Gastroesophageal sphincter (tissue), 4 donors: Measurements from ENCODE around the gene ITIH3. TPM values are rescaled to one million over a fixed set of nuclear protein-coding genes. Genes with fewer than 3 reads are reported as not detected.

Experiments
- ATAC-seq: fragments of 150-250 bp; one replicate; pipeline ENCODE4 v1.9.1; 2016; ENCODE audit warnings: mild to moderate bottlenecking, moderate library complexity
- H3K27ac ChIP-seq, 4 donors: fragments of 200-600 bp; sonication (generic) in 3 of 4; 1 replicate in 3 of 4; 2 replicates in 1 of 4; pipeline ENCODE4 v1.5.1; 2016 to 2019
- H3K27me3 ChIP-seq: fragments of 200-600 bp; sonication (generic); one replicate; pipeline ENCODE4 v1.5.1; 2019
- H3K36me3 ChIP-seq, 2 donors: fragments of 200-600 bp; sonication (generic); one replicate each; pipeline ENCODE4 v1.5.1; 2019; ENCODE audit warnings: control low read depth in 1 of 2
- H3K4me1 ChIP-seq, 3 donors: fragments of 200-600 bp; sonication (generic); 1 replicate in 2 of 3; 2 replicates in 1 of 3; pipeline ENCODE4 v1.5.1; 2016 to 2019; ENCODE audit warnings: control low read depth in 2 of 3
- H3K4me3 ChIP-seq, 2 donors: fragments of 200-600 bp; sonication (generic); one replicate each; pipeline ENCODE4 v1.5.1; 2019; ENCODE audit warnings: mild to moderate bottlenecking in 1 of 2, moderate library complexity in 1 of 2
- H3K9me3 ChIP-seq, 3 donors: fragments of 200-600 bp; sonication (generic); one replicate each; pipeline ENCODE4 v1.5.1; 2017 to 2019; ENCODE audit warnings: control low read depth in 2 of 3
- EP300 ChIP-seq: sonication (generic); formaldehyde crosslinking; IDR thresholded peaks from one replicate; pipeline ENCODE4 v1.6.1; 2017; ENCODE audit warnings: antibody characterized with exemption, mild to moderate bottlenecking
- POLR2A ChIP-seq, 2 donors: fragments of 450-650 bp; IDR thresholded peaks; one replicate each; pipeline ENCODE4 v1.6.1; 2017; ENCODE audit warnings: antibody characterized with exemption in 2 of 2, mild to moderate bottlenecking in 2 of 2, moderate library complexity in 1 of 2
- POLR2AphosphoS5 ChIP-seq: sonication (generic); formaldehyde crosslinking; IDR thresholded peaks from one replicate; pipeline ENCODE4 v1.6.1; 2017; ENCODE audit warnings: antibody characterized with exemption
- WGBS, 2 donors: methylation state at CpG; one replicate each; pipeline ENCODE4 v1.1.5; 2018; ENCODE audit warnings: low coverage in 1 of 2; 5-methylcytosine and 5-hydroxymethylcytosine counted together
- total RNA-seq, 4 donors: library from RNA; depleted of rRNA; stranded (reverse); fragments of >200 nt; gene quantifications; one replicate each; pipeline ENCODE4 v1.1.0, GENCODE V29; 2016
- TF ChIP-seq, protein P1 (sequence below), 4 experiments: fragments of 200-600 bp in 2 of 4; fragments of 450-650 bp in 2 of 4; sonication (generic) in 1 of 4; IDR thresholded peaks; one replicate each; pipeline ENCODE4 v1.5.1; 2017 to 2019; ENCODE audit warnings: antibody characterized with exemption in 4 of 4, mild to moderate bottlenecking in 2 of 4, moderate library complexity in 2 of 4

ITIH3 gene
- total RNA-seq, 4 donors from 2014 or later = 0.27 to 9.7 (median 0.89) TPM; not detected in 1

DNA sequence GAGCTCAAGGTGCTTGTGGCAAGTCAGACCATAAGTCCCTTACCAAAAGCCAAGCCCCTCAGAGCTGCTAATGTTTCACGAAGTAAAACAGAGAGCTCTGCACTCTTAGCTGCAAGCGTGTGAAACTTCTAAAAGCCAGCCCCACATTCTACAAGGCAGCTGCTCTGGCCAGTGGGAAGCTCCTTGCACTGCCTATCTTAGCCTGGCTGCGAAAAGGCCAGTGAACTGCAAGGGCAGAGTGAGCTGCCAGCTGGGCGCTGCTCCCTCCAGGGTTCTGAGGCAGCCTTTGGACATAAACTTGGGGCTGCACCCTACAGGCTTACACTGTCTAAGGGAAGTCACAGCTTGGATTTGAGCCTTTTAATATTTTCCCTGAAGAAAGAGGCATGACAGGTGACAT is 42.4 kb downstream of the ITIH3 start:
- Histone ChIP-seq H3K4me1 (peaks cover 0 to 47% (median 13%) of the 10 kb centered on the region in 3 donors), H3K9me3 (no peaks in the 10 kb centered on the region), H3K36me3 (peaks cover 0 to 75% of the 10 kb centered on the region in 2 donors), H3K27me3 (no peaks in the 10 kb centered on the region), H3K27ac (no peak overlapping the region), H3K4me3 (no peak overlapping the region)
- TF ChIP-seq, protein P1, sequence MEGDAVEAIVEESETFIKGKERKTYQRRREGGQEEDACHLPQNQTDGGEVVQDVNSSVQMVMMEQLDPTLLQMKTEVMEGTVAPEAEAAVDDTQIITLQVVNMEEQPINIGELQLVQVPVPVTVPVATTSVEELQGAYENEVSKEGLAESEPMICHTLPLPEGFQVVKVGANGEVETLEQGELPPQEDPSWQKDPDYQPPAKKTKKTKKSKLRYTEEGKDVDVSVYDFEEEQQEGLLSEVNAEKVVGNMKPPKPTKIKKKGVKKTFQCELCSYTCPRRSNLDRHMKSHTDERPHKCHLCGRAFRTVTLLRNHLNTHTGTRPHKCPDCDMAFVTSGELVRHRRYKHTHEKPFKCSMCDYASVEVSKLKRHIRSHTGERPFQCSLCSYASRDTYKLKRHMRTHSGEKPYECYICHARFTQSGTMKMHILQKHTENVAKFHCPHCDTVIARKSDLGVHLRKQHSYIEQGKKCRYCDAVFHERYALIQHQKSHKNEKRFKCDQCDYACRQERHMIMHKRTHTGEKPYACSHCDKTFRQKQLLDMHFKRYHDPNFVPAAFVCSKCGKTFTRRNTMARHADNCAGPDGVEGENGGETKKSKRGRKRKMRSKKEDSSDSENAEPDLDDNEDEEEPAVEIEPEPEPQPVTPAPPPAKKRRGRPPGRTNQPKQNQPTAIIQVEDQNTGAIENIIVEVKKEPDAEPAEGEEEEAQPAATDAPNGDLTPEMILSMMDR (IDR thresholded peaks at IDR 0.05) = no peak
- TF ChIP-seq POLR2A (IDR thresholded peaks at IDR 0.05) (no peak), POLR2AphosphoS5 (no peak)
- 83 to 90% methylated on average over 2 to 4 of the region's 4 CpGs for whole genome bisulfite sequencing, 2 donors
- no peak for ATAC-seq

DNA sequence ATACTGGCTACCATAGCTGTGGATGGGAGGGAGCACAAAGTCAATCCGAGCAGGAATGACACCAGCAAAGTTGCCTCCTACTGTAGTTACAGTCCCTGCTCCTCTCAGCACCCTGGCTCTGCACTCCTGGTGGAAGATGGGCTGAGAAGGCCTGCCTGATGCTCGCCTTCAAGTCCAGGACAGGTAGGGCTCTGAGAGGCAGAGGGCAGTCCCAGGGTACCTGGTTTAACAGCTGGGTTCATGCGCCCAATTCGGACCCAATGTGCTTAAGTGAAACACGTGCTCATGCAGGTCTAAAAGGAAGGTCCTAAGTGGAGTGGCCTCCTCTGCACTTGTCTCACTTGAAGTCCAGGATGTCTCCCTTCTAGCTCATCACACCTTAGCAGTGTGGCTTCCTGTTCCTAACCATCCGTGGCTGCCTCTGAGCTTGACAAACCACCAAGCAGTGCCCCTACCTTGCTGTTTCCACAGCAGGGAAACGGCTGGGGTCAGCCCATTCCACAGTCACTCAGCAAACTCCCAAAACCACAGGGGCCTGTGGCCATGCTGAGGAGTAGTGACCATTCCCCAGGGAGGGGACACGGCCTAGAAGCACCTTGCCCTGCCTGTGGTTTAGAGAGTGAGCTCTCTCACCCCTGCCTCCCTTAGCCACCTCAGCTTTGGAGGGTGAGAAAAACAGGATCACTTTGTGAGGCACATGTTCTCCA is 44.1 kb downstream of the ITIH3 start:
- Histone ChIP-seq H3K4me1 (peaks cover 0 to 54% (median 13%) of the 10 kb centered on the region in 3 donors), H3K27ac (no peak overlapping the region), H3K4me3 (no peak overlapping the region), H3K36me3 (peaks cover 0 to 83% of the 10 kb centered on the region in 2 donors), H3K9me3 (no peaks in the 10 kb centered on the region), H3K27me3 (no peaks in the 10 kb centered on the region)
- no peak for TF ChIP-seq POLR2A (IDR thresholded peaks at IDR 0.05)
- TF ChIP-seq POLR2AphosphoS5 = no peak
- TF ChIP-seq, protein P1 (IDR thresholded peaks at IDR 0.05) = no peak
- no peak for ATAC-seq
- WGBS, 2 donors = 94% methylated on average over 2 of the region's 8 CpGs; no CpG with 5 or more reads in 1 of the 2 donors

DNA sequence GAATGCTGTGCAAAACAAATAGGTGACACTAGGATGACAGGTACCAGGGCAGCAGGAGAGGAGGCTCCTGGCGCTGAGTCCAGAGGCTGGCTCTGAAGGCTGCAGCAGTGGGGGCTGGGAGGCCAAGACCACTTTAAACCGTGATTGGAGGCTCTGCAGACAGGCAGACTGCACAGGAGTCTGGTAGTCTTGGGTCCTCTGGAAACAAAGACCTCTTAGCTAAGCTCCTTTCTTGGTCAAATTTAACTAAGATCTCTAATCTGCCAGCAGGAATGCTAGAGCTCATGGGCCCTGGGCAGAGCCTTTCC is 44.6 kb downstream of the ITIH3 start:
- Histone ChIP-seq H3K9me3 (no peaks in the 10 kb centered on the region), H3K27ac (no peak overlapping the region), H3K4me3 (no peak overlapping the region), H3K36me3 (peaks cover 0 to 85% of the 10 kb centered on the region in 2 donors), H3K27me3 (no peaks in the 10 kb centered on the region), H3K4me1 (peaks cover 0 to 55% (median 14%) of the 10 kb centered on the region in 3 donors)
- 80% methylated on average over 1 of the region's 2 CpGs; no CpG with 5 or more reads in 1 of the 2 donors for WGBS, 2 donors
- no peak for ATAC-seq
- no peak for TF ChIP-seq POLR2A (IDR thresholded peaks at IDR 0.05)
- no peak for TF ChIP-seq EP300
- TF ChIP-seq, protein P1 (IDR thresholded peaks at IDR 0.05) = no peak
- no peak for TF ChIP-seq POLR2AphosphoS5

DNA sequence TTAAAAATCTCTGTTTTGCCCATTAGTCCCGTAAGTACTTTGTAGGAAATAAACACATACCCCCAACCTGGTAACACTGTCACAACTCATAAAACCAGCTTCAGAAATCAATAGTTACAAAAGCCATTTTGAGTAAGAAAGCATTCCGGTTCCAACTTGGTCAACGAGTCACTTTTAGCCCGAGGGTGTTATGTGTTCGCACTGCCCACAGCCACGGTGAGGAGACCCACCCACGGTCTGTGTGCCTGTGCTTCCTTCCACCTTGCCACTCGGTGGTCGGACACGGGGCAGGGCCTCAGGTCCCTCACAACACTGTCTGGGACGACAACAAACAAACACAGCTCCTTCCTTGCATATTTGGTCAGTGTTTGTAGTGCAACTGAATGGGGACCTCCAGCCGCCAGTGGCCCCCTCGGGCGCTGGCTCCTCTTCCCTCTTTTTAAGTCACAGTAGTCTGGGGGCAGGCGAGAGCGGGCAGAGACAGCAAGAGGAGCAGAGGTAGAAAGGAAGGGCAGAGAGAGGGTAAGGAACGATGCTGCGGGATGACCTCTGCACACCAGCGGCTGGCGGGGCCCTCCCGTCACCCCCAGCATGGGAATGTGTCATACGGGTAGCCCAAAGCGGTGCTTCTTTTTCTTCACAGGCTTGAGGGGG is 45.4 kb downstream of the ITIH3 start:
- peaks cover 3 to 55% (median 20%) of the 10 kb centered on the region in 3 donors for H3K4me1 ChIP-seq
- no peak overlapping the region for H3K4me3 ChIP-seq
- peaks cover 0 to 80% of the 10 kb centered on the region in 2 donors for H3K36me3 ChIP-seq
- no peaks in the 10 kb centered on the region for H3K27me3 ChIP-seq
- ATAC-seq = no peak
- no peak for TF ChIP-seq POLR2A (IDR thresholded peaks at IDR 0.05)
- TF ChIP-seq, protein P1 (IDR thresholded peaks at IDR 0.05) = no peak
- no peak for TF ChIP-seq POLR2AphosphoS5
- no peak for TF ChIP-seq EP300
- no peaks in the 10 kb centered on the region for H3K9me3 ChIP-seq
- 87 to 91% methylated on average over 9 to 16 of the region's 23 CpGs for WGBS, 2 donors
- H3K27ac ChIP-seq = no peak overlapping the region
